ENCODE results near the gene IFI30.

DNA sequence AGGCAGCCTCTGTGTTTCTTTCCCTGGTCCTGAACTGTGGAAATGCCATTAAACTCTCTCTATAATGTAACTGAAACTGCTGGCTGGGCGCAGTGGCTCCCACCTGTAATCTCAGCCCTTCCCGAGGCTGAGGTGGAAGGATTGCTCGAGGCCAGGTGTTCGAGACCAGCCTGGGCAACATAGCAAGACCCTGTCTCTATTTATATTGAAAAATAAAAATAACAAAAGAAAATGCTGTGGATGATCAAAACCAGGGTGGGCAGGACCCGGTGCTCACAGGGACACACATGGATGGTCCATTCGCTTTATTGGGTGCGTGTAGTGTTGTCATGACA lies 22.9 kb downstream of the IFI30 start:
- TF ChIP-seq SUZ12 (IDR thresholded peaks at IDR 0.05; ENCODE audit: extremely low read depth, insufficient read depth, insufficient read length): no peak
- TF ChIP-seq ZNF274 (IDR thresholded peaks at IDR 0.05; ENCODE audit: low read depth, low read length): no peak

All from NT2/D1 (cell line).